Tibial nerve (tissue), 4 donors: ENCODE measurements around the gene TSR3.

ENCODE experiments used
- CTCF ChIP-seq, 5 experiments: fragments of 200-600 bp in 3 of 5; fragments of 450-650 bp in 2 of 5; sonication (generic) in 3 of 5; IDR thresholded peaks; one replicate each; pipeline ENCODE4 v1.5.1; 2016 to 2019; ENCODE audit warnings: antibody characterized with exemption in 5 of 5, mild to moderate bottlenecking in 3 of 5, moderate library complexity in 2 of 5
- EP300 ChIP-seq, 2 donors: sonication (generic); formaldehyde crosslinking; IDR thresholded peaks; one replicate each; pipeline ENCODE4 v1.6.1; 2017; ENCODE audit warnings: antibody characterized with exemption in 2 of 2, mild to moderate bottlenecking in 1 of 2

GRCh38 chr16:1333149-1333812 is 18.4 kb downstream of the TSR3 start, which contains the start of gene BAIAP3:
- TF ChIP-seq CTCF (IDR thresholded peaks at IDR 0.05) (no peak), EP300 (IDR thresholded peaks at IDR 0.05) (no peak)
